HG03066 (cell line): ENCODE measurements around the gene SKIC2.
"Not testable (repeated sequence)": the region's sequence is repeated elsewhere in the genome, so short reads cannot be mapped to it uniquely, and the experiment has no call there.

Experiments
- ATAC-seq: cut with Tn5 transposase; IDR thresholded peaks from one replicate; pipeline ENCODE4 v1.9.1; 2021; ENCODE audit warnings: low read depth; ENCODE audit not compliant: unreplicated experiment

SKIC2 gene

DNA sequence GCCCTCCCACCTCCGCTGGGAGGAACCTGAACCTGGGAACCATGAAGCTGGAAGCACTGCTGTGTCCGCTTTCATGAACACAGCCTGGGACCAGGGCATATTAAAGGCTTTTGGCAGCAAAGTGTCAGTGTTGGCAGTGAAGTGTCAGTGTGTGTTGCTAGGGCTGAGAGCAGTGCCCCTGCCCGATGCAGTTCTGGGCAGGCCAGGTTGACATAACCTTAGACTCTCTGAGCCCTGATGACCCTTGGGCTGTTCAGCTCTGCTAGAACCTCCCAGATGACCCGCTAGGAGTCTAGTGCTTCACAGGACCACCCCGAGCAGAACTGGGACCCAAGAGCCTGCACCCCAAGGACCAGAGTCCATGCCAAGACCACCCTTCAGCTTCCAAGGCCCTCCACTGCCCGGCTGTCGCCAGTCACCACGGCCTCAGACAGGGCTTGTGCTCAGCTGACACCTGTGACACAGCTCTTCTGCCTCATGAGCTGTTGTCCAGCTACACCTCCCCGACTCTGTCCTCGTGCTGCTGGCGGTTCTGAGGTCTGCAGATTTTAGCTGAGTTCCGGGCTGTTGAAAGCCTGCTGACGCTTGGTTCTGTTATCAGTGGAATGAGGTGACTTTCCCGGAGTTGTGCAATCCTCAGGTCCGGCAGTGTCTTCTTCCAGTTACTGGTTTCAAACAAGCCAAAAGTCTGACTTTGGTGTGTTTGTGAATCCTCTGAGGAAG is 43.7 kb downstream of the SKIC2 start:
- ATAC-seq: not testable (repeated sequence)

DNA sequence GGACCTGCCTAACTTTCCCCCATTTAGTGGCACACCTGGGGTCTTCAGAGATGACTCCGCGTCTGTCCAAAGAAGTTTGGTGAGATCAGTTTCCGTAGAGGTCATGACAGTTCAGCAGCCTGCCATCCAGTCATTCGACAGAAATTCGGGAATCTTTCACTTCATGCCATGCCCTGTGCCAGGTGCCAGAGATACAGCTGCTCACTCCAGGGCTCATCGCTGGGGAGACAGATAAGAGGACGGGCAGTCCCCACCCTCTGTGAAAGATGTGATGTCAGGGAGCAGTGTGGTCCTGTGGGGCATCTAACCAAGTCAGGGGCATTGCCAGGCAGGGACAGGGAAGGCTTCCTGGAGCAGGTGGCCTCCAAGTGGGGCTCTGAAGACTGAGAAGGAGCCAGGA is 44.3 kb downstream of the SKIC2 start:
- not testable (repeated sequence) for ATAC-seq

DNA sequence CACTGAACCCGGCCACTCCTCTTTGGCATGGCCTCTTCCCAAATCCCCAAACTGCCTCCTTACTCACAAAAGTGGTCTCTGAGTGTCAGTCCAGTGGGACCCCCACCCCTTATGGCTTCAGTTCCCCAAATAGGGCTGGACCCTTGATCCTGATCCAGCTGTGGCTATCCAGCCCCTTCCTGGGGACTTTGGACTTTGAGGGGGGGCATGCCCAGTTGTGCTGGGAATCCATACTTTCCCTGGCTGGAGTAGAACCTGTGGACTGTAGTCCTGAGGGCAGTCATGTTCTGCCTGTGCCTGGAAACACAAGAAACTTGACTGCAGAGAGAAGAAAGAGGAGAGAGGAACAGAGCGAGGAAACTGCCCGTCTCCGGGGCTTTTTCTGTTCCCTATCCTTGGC is 45.4 kb downstream of the SKIC2 start:
- ATAC-seq: not testable (repeated sequence)

DNA sequence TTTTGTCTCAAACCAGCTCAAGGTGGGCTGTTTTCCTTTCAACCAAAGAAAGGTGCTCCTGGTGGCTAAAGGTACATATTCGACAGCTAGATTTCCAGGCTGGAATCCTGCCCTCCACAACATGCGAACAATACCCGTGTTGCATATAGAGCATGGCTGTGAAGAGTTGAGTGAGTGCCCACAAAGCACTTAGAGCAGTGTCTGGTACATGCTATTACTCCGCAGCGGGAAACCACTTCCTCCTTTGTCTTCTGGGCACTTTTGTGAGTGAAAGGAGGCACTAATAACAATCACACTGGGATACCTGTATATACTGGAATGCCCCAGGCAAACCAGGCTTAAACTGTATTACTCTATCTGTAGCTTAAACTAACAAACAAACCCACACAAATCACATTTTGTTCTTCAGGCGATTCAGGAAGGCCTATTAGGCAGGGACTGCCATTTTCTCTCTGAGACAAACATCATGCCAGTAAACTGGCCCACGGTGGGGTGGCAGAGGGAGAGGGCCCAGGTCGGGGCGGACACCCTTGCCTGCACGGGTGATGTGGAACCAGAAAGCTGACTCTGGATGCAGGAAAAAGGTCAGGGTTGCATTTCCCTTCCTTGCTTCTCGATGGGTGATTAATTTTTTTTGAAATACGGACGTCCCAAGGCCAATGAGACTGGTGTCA is 46.0 kb downstream of the SKIC2 start:
- not testable (repeated sequence) for ATAC-seq

DNA sequence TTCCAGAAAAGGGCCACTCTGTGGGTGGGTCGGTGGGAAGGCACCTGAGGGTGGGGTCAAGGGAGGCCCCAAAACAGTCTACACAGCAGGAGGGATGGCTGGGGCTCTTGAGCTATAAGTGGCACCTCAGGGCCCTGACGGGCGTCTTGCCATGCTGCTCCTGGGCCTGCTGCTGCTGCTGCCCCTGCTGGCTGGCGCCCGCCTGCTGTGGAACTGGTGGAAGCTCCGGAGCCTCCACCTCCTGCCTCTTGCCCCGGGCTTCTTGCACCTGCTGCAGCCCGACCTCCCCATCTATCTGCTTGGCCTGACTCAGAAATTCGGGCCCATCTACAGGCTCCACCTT is 46.5 kb downstream of the SKIC2 start:
- ATAC-seq: not testable (repeated sequence)

DNA sequence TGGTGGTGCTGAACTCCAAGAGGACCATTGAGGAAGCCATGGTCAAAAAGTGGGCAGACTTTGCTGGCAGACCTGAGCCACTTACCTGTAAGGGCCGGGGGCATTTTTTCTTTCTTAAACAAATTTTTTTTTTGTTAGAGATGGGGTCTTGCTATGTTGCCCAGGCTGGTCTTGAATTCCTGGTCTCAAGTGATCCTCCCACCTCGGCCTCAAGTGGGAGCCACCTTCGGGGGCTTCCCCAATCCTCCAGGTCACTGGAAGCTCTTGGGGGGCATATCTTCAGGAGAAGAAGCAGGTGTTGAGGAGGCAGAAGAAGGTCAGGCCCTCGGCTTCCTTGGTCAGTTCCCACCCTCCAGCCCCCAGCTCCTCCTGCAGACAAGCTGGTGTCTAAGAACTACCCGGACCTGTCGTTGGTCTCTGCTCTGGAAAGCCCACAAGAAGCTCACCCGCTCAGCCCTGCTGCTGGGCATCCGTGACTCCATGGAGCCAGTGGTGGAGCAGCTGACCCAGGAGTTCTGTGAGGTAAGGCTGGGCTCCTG is 47.1 kb downstream of the SKIC2 start:
- ATAC-seq: not testable (repeated sequence)

DNA sequence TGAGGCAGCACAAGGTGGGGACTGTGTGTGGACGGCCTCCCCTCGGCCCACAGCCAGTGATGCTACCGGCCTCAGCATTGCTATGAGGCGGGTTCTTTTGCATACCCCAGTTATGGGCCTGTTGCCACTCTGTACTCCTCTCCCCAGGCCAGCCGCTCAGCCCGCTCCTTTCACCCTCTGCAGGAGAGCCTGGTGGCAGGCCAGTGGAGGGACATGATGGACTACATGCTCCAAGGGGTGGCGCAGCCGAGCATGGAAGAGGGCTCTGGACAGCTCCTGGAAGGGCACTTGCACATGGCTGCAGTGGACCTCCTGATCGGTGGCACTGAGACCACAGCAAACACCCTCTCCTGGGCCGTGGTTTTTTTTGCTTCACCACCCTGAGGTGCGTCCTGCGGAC is 48.1 kb downstream of the SKIC2 start:
- ATAC-seq: not testable (repeated sequence)

DNA sequence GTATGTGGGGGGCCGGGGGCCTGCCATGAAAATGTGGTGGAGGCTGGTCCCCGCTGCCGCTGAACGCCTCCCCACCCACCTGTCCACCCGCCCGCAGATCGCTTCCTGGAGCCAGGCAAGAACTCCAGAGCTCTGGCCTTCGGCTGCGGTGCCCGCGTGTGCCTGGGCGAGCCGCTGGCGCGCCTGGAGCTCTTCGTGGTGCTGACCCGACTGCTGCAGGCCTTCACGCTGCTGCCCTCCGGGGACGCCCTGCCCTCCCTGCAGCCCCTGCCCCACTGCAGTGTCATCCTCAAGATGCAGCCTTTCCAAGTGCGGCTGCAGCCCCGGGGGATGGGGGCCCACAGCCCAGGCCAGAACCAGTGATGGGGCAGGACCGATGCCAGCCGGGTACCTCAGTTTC is 49.1 kb downstream of the SKIC2 start:
- ATAC-seq: not testable (repeated sequence)

DNA sequence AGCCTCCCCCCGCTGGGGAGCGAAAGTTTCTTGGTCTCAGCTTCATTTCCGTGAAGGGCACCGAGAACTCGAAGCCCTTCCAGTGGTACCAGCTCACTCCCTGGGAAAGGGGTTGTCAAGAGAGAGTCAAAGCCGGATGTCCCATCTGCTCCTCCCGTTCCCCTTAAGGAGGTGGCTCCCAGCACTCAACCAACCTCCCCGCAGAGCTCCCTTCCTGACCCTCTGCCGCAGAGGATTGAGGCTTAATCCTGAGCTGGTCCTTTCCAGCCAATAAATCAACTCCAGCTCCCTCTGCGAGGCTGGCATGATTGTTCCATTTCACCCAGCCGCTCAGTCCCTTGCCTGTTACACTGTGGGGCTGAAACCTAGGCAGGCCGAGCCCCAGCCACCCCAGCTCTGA is 49.6 kb downstream of the SKIC2 start:
- not testable (repeated sequence) for ATAC-seq

DNA sequence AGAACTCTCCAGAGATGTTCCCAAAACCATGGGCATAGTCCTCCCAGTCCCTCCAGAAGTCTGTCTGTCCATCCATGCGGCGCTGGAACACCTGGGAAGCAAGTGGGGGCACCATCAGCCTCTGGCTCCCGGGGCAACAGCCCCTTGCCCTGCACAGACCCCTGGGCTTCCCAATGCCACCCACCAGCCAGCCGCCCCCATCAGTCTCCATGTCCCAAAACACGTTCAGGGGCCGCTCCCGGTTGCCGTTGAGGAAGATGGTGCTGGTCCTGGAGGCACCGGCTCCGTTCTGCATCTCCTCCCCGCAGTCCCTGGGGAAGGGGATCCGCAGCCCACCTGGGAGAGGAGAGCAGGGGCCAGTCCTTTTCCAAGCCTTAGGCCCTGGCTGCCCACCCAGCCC is 50.6 kb downstream of the SKIC2 start:
- ATAC-seq: not testable (repeated sequence)

DNA sequence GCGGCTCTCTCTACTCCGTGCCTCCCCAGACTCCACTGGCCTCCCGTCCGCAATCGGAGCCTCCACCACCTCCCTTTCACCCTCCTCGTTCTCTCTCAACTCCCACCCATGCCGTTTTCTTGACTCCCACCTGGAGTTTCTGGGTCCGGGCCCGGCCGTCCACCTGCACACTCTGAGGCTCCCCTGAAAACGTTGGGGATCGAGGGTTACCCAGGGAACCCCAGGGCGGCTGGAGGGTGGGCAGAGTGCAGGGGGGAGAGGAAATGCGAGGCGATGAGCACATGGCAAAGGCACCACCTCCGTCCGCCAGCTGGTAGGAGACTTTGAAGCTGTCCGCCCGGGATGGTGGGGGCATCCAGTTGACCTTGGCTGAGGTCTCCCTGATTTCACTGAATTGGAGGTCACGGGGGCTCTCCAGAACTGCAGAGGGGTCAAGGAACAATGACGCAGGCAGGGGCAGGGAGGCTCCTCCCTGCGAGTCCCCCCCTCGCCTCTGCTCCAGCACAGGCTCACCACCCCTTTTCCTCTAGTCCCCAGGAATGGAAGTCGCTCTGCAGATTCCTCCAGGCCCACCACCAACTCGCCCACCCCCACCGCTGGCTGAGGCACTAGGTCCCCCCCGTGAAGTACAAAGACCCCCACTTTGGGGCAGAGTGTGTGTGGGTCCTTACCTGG is 52.0 kb downstream of the SKIC2 start:
- ATAC-seq: not testable (repeated sequence)

DNA sequence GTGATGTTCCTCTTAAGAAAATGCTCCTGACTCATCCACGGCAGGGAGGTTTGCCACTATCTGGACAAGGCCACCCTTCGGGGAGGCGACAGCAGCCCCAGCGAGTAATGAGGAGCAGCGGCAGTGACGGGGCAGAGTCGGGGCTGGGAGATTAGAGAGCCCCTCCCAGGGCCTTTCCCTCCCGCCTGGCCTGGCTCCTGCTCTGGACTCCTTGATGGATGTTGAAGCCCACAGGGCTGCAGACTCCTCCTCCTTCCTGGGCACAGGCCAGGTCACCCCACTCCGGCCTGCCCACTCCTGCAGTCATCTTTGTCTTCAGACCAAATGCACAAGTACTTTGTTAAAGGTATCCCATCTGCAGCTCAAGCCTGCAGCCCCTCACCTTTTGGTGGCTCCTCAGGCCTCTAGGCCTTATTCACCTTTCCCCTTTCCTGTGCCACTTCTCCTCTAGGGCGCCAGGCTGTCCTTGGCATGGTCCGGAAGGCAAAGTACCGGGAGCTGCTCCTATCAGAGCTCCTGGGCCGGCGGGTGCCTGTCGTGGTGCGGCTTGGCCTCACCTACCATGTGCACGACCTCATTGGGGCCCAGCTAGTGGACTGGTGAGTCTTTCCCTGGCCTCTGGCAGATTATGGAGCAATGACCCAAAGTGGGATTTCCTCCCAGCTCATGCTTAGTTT is 54.1 kb downstream of the SKIC2 start:
- ATAC-seq: not testable (repeated sequence)

DNA sequence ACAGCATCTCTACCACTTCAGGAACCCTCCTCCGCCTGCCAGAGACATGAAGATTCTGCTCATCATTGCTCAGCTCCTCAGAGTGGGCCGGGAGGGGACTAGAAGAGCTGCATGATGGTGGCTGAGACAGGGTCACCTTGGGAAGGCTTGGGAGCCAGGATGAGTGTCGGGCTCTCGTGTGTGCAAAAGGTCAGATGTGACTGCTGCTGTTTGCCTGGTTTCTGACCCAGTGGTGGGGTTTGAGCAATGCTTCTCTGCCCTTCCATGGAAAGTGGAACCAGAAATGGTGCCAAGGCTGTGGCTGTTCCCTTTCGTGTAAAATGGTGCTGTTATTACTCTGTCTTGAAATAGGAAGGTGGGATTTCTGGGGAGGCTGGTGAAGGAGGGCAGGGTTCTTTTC is 54.8 kb downstream of the SKIC2 start:
- not testable (repeated sequence) for ATAC-seq

DNA sequence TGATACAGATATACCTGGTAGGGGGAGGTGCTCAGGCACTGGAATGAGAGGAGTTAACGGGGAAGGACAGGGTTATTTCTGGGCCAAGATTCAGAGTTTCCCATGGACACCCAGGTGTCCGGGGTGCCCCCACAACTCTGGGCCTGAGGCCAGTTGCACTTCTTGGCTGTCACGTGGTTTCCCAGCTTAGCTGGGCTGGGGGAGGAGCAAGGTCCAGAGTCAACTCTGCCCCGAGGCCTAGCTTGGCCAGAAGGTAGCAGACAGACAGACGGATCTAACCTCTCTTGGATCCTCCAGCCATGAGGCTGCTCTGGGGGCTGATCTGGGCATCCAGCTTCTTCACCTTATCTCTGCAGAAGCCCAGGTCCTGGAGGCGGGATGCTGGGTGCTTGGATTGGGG is 55.6 kb downstream of the SKIC2 start, which contains the start of gene C4B:
Gene C4B, plus strand, starts transcription at position 249 of the 400 bp plus-strand sequence. Its CDS starts 51 bp downstream, at position 300.
- ATAC-seq: not testable (repeated sequence)
